ENCODE data around the gene ISL1. TPM values are rescaled to one million over a fixed set of nuclear protein-coding genes. Genes with fewer than 3 reads are reported as not detected.

ISL1 gene
- total RNA-seq, 1 experiment from 2014 or later, result 11.8 TPM

DNA sequence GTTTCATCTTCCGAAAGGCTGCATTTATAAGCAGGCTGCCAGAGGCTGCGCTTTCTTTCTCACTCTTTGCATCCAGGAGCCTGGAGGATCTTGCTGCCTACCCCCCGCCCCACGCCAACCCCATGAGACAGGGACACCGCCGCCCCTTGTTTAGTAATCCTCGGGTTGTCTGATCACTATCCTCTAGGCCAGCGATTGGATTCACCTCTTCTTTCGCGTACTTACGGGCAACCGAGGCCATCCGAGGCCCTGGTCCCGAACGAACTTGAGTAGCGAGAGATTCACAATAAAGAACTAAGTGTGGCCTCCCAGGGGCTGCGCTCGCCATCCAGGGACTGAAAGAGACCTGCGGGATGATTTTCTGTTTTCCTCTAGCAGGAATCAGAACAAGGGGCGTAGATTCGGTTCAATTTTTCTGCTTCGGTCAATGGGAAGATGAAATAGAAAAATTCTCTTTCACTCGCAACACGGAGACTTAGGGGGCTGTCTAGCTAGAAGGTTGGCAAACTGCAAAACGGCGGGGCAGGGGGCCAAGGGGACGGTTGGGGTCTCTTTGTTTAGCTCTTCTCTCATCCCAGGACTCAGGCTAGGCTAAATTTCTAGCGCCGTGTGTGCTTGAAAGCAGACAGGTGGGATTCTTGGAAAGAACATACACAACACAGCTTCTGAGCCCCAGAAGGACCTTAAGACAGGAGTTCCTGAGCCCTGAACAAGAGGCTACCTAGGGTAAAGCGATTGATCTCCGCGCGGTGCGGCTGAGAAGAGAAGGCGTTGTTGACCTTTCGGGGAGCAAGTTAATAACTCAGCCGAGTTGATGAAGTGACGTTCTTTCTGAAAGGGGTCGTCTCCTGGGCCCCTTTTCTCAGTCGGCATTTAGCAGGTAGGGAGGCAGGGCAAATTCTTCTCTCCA lies 5.8 kb upstream of the ISL1 start:
- H3K9me3 ChIP-seq (ENCODE audit: low read depth, low read length, poor library complexity, severe bottlenecking), result no peaks in the 10 kb centered on the region
- no peaks in the 10 kb centered on the region for H3K27me3 ChIP-seq (replicated peaks; ENCODE audit: insufficient read depth, low read depth, low read length, poor library complexity)
- H3K36me3 ChIP-seq (ENCODE audit: insufficient read depth, low read length, poor library complexity, severe bottlenecking), result no peaks in the 10 kb centered on the region
- no peak overlapping the region for H3K4me3 ChIP-seq (ENCODE audit: low read depth, low read length, poor library complexity, severe bottlenecking)
- intact Hi-C loops (cut with micrococcal nuclease; ENCODE audit: unreplicated experiment), result no loop called here
- BruUV-seq (replicated peaks), result no TSS peak
- no peak overlapping the region for H3K27ac ChIP-seq (ENCODE audit: low read depth, low read length, poor library complexity, severe bottlenecking)
- ChIA-PET CTCF (no interaction called here), POLR2A (ENCODE audit: low non-redundant PET) (no interaction called here)
- TF ChIP-seq, protein P1, sequence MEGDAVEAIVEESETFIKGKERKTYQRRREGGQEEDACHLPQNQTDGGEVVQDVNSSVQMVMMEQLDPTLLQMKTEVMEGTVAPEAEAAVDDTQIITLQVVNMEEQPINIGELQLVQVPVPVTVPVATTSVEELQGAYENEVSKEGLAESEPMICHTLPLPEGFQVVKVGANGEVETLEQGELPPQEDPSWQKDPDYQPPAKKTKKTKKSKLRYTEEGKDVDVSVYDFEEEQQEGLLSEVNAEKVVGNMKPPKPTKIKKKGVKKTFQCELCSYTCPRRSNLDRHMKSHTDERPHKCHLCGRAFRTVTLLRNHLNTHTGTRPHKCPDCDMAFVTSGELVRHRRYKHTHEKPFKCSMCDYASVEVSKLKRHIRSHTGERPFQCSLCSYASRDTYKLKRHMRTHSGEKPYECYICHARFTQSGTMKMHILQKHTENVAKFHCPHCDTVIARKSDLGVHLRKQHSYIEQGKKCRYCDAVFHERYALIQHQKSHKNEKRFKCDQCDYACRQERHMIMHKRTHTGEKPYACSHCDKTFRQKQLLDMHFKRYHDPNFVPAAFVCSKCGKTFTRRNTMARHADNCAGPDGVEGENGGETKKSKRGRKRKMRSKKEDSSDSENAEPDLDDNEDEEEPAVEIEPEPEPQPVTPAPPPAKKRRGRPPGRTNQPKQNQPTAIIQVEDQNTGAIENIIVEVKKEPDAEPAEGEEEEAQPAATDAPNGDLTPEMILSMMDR (conservative IDR thresholded peaks at IDR 0.05; ENCODE audit: low read depth, low read length), result no peak
- no peak for TF ChIP-seq EZH2 (IDR thresholded peaks at IDR 0.05; ENCODE audit: borderline replicate concordance, low read depth, low read length, poor library complexity, severe bottlenecking)
- DNase-seq (ENCODE audit: low spot score), result no peak
- peaks cover 11% of the 10 kb centered on the region for H3K4me1 ChIP-seq (ENCODE audit: insufficient read depth, low read length, poor library complexity, severe bottlenecking)

DNA sequence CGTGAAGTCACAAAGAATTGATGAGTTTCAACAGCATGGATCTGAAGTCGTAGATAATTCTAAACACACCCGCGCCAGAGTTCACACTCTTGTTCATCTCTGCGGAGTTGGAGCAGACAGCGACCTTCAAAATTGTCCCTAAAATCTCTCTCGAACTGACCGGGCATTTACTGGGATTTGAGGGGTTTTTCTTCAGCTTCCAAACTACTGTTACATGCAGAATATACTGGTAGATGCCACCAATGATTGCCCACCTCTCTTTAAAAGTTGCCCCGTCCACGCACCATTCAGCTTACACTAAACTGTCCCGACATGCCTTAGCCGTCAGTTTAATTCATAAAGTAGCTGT lies 5.2 kb upstream of the ISL1 start:
- Histone ChIP-seq H3K36me3 (ENCODE audit: insufficient read depth, low read length, poor library complexity, severe bottlenecking) (no peaks in the 10 kb centered on the region), H3K27me3 (replicated peaks; ENCODE audit: insufficient read depth, low read depth, low read length, poor library complexity) (no peaks in the 10 kb centered on the region), H3K9me3 (ENCODE audit: low read depth, low read length, poor library complexity, severe bottlenecking) (no peaks in the 10 kb centered on the region), H3K27ac (ENCODE audit: low read depth, low read length, poor library complexity, severe bottlenecking) (no peak overlapping the region), H3K4me3 (ENCODE audit: low read depth, low read length, poor library complexity, severe bottlenecking) (no peak overlapping the region), H3K4me1 (ENCODE audit: insufficient read depth, low read length, poor library complexity, severe bottlenecking) (peaks cover 11% of the 10 kb centered on the region)
- BruUV-seq (replicated peaks), result no TSS peak
- POLR2A ChIA-PET (ENCODE audit: low non-redundant PET), result no interaction called here
- no peak for TF ChIP-seq EZH2 (IDR thresholded peaks at IDR 0.05; ENCODE audit: borderline replicate concordance, low read depth, low read length, poor library complexity, severe bottlenecking)
- TF ChIP-seq, protein P1 (conservative IDR thresholded peaks at IDR 0.05; ENCODE audit: low read depth, low read length), result no peak
- no peak for DNase-seq (ENCODE audit: low spot score)
- intact Hi-C loops (cut with micrococcal nuclease; ENCODE audit: unreplicated experiment), result no loop called here
- CTCF ChIA-PET, result no interaction called here

DNA sequence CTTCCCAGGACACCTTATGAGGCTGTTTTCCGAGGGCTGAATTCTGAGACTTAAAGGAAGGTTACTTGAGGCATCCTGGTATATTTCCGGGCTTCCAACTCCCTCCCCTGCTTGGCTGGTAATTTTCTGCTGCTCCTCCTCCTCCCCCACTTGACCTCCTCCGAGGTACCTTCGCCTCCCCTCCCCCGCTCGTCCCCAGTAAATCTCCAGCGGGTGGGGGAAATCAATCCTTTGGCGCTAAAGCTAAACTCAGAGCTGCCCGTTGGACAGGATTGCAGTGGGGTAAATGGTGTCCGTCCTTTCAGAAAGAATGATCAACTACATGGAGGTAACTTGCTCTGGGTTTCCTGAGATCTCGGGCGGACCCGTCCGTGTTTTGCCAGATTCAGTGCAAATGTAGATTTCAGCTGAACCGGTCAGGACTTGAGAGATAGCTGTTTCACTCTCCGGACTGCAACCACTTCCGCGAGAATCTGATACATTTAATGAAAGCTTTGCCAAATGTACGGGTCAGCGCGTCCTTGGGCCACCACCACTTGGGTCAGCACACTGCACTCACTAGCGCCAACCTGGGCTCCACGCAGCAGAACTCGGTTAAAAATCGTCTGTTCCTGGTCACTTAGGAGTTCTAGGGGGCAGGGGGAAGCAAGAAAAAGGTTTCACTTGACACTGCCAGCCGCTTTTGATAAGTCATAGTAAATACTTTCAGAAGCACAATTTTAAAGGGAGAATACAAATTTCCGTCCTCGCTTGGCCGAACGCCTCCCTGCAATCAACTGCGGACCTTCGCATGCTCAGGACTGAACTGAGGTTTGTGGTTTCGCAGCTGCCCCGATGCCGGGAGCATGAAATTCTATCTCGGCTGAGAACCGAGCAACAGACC lies 4.6 kb upstream of the ISL1 start:
- CTCF ChIA-PET, result no interaction called here
- no peaks in the 10 kb centered on the region for H3K9me3 ChIP-seq (ENCODE audit: low read depth, low read length, poor library complexity, severe bottlenecking)

More for the DNA sequence above, 4.6 kb upstream of the ISL1 start:
- Histone ChIP-seq H3K27me3 (replicated peaks; ENCODE audit: insufficient read depth, low read depth, low read length, poor library complexity) (no peaks in the 10 kb centered on the region), H3K4me1 (ENCODE audit: insufficient read depth, low read length, poor library complexity, severe bottlenecking) (peaks cover 11% of the 10 kb centered on the region), H3K36me3 (ENCODE audit: insufficient read depth, low read length, poor library complexity, severe bottlenecking) (no peaks in the 10 kb centered on the region), H3K27ac (ENCODE audit: low read depth, low read length, poor library complexity, severe bottlenecking) (no peak overlapping the region), H3K4me3 (ENCODE audit: low read depth, low read length, poor library complexity, severe bottlenecking) (peak overlapping the region; percentile 32)
- no peak for DNase-seq (ENCODE audit: low spot score)
- no TSS peak for BruUV-seq (replicated peaks)
- intact Hi-C loops (cut with micrococcal nuclease; ENCODE audit: unreplicated experiment), result no loop called here
- POLR2A ChIA-PET (ENCODE audit: low non-redundant PET), result no interaction called here
- TF ChIP-seq, protein P1 (conservative IDR thresholded peaks at IDR 0.05; ENCODE audit: low read depth, low read length), result no peak
- TF ChIP-seq EZH2 (IDR thresholded peaks at IDR 0.05; ENCODE audit: borderline replicate concordance, low read depth, low read length, poor library complexity, severe bottlenecking), result no peak
